GM12875 (cell line): ENCODE results near the gene BTBD2.

Experiments
- H3K4me3 ChIP-seq: one replicate; pipeline ENCODE4 v1.5.1; 2011; ENCODE audit warnings: low read depth, low read length, control low read depth
- CTCF ChIP-seq: IDR thresholded peaks from 2 replicates; pipeline ENCODE4 v1.5.1; 2011; ENCODE audit warnings: low read depth, mild to moderate bottlenecking, control low read depth, inconsistent platforms, low read length, moderate library complexity, borderline replicate concordance; ENCODE audit not compliant: insufficient read depth

Gene BTBD2

GRCh38 chr19:2003874-2004273 lies 11.6 kb downstream of the BTBD2 start:
- TF ChIP-seq CTCF, result no peak
- no peak overlapping the region for H3K4me3 ChIP-seq

GRCh38 chr19:1999856-2000515 lies 15.5 kb downstream of the BTBD2 start:
- no peak for TF ChIP-seq CTCF

GRCh38 chr19:1998712-1999708 lies 16.5 kb downstream of the BTBD2 start:
- no peak overlapping the region for H3K4me3 ChIP-seq
- TF ChIP-seq CTCF, result no peak

More at GRCh38 chr19:1999856-2000515, 15.5 kb downstream of the BTBD2 start:
- no peak overlapping the region for H3K4me3 ChIP-seq

GRCh38 chr19:1997353-1998233 lies 17.9 kb downstream of the BTBD2 start:
- no peak overlapping the region for H3K4me3 ChIP-seq
- TF ChIP-seq CTCF, result no peak

- no peak for TF ChIP-seq CTCF
- no peak overlapping the region for H3K4me3 ChIP-seq
Measured at GRCh38 chr19:1992759-1993260, 22.7 kb downstream of the BTBD2 start.

GRCh38 chr19:1991018-1991913 lies 24.2 kb downstream of the BTBD2 start:
- TF ChIP-seq CTCF, result no peak
- no peak overlapping the region for H3K4me3 ChIP-seq
